ENCODE measurements around the gene RASL10A. TPM values are rescaled to one million over a fixed set of nuclear protein-coding genes. Genes with fewer than 3 reads are reported as not detected.

RASL10A gene
- total and polyA plus RNA-seq, 2 donors from 2014 or later = 0.73 to 1.2 TPM

- no peak for FAIRE-seq
- no peak overlapping the region for H3K9ac ChIP-seq (ENCODE audit: low read length in 3 of 3)
- H3K27ac ChIP-seq (ENCODE audit: low read depth in 2 of 2, low read length in 2 of 2) = no peak overlapping the region
- H3K36me3 ChIP-seq (ENCODE audit: control insufficient read depth in 2 of 3, insufficient read depth in 3 of 3, low read length in 3 of 3) = peaks cover 21 to 54% (median 43%) of the 10 kb centered on the region in 3 donors
- no peak for TF ChIP-seq CTCF (IDR thresholded peaks at IDR 0.05; ENCODE audit: borderline replicate concordance, extremely low read depth, insufficient read depth)
- no peaks in the 10 kb centered on the region for H3K9me3 ChIP-seq (ENCODE audit: control insufficient read depth in 2 of 3, insufficient read depth in 1 of 3, low read length in 3 of 3)
- H3K4me3 ChIP-seq (ENCODE audit: low read length in 3 of 3) = no peak overlapping the region
- no peak for DNase-seq
- H3K4me1 ChIP-seq (ENCODE audit: control insufficient read depth in 2 of 3, insufficient read depth in 2 of 3, low read depth in 1 of 3, low read length in 3 of 3) = peaks cover 0 to 12% (median 4%) of the 10 kb centered on the region in 3 donors
- intact Hi-C loops (cut with DNase I) = no loop called here
- H3K27me3 ChIP-seq (ENCODE audit: control insufficient read depth, insufficient read depth, low read length) = no peaks in the 10 kb centered on the region
Measured at GRCh38 chr22:29298641-29299040, 16.9 kb downstream of the RASL10A start.

GRCh38 chr22:29292379-29292778 is 23.1 kb downstream of the RASL10A start:
- TF ChIP-seq CTCF (IDR thresholded peaks at IDR 0.05; ENCODE audit: borderline replicate concordance, extremely low read depth, insufficient read depth) = no peak
- Histone ChIP-seq H3K4me1 (ENCODE audit: control insufficient read depth in 2 of 3, insufficient read depth in 2 of 3, low read depth in 1 of 3, low read length in 3 of 3) (no peaks in the 10 kb centered on the region), H3K9me3 (ENCODE audit: control insufficient read depth in 2 of 3, insufficient read depth in 1 of 3, low read length in 3 of 3) (no peaks in the 10 kb centered on the region), H3K4me3 (ENCODE audit: low read length in 3 of 3) (no peak overlapping the region), H3K27ac (ENCODE audit: low read depth in 2 of 2, low read length in 2 of 2) (no peak overlapping the region), H3K27me3 (ENCODE audit: control insufficient read depth, insufficient read depth, low read length) (no peaks in the 10 kb centered on the region), H3K36me3 (ENCODE audit: control insufficient read depth in 2 of 3, insufficient read depth in 3 of 3, low read length in 3 of 3) (peaks cover 29 to 83% (median 51%) of the 10 kb centered on the region in 3 donors), H3K9ac (ENCODE audit: low read length in 3 of 3) (no peak overlapping the region)
- FAIRE-seq (no peak), DNase-seq (no peak)
- intact Hi-C loops (cut with DNase I) = no loop called here

- Histone ChIP-seq H3K9me3 (ENCODE audit: control insufficient read depth in 2 of 3, insufficient read depth in 1 of 3, low read length in 3 of 3) (no peaks in the 10 kb centered on the region), H3K9ac (ENCODE audit: low read length in 3 of 3) (no peak overlapping the region), H3K36me3 (ENCODE audit: control insufficient read depth in 2 of 3, insufficient read depth in 3 of 3, low read length in 3 of 3) (peaks cover 21 to 80% (median 45%) of the 10 kb centered on the region in 3 donors), H3K27ac (ENCODE audit: low read depth in 2 of 2, low read length in 2 of 2) (no peak overlapping the region), H3K4me1 (ENCODE audit: control insufficient read depth in 2 of 3, insufficient read depth in 2 of 3, low read depth in 1 of 3, low read length in 3 of 3) (no peaks in the 10 kb centered on the region), H3K27me3 (ENCODE audit: control insufficient read depth, insufficient read depth, low read length) (no peaks in the 10 kb centered on the region), H3K4me3 (ENCODE audit: low read length in 3 of 3) (no peak overlapping the region)
- intact Hi-C loops (cut with DNase I) = no loop called here
- DNase-seq (no peak), FAIRE-seq (no peak)
- TF ChIP-seq CTCF (IDR thresholded peaks at IDR 0.05; ENCODE audit: borderline replicate concordance, extremely low read depth, insufficient read depth) = no peak
Measured at GRCh38 chr22:29291215-29291614, 24.3 kb downstream of the RASL10A start.

GRCh38 chr22:29290061-29290460 is 25.4 kb downstream of the RASL10A start:
- Histone ChIP-seq H3K9ac (ENCODE audit: low read length in 3 of 3) (no peak overlapping the region), H3K27me3 (ENCODE audit: control insufficient read depth, insufficient read depth, low read length) (no peaks in the 10 kb centered on the region), H3K27ac (ENCODE audit: low read depth in 2 of 2, low read length in 2 of 2) (no peak overlapping the region), H3K4me1 (ENCODE audit: control insufficient read depth in 2 of 3, insufficient read depth in 2 of 3, low read depth in 1 of 3, low read length in 3 of 3) (no peaks in the 10 kb centered on the region), H3K4me3 (ENCODE audit: low read length in 3 of 3) (no peak overlapping the region), H3K9me3 (ENCODE audit: control insufficient read depth in 2 of 3, insufficient read depth in 1 of 3, low read length in 3 of 3) (no peaks in the 10 kb centered on the region), H3K36me3 (ENCODE audit: control insufficient read depth in 2 of 3, insufficient read depth in 3 of 3, low read length in 3 of 3) (peaks cover 21 to 68% (median 40%) of the 10 kb centered on the region in 3 donors)
- intact Hi-C loops (cut with DNase I) = no loop called here
- FAIRE-seq (no peak), DNase-seq (no peak)
- TF ChIP-seq CTCF (IDR thresholded peaks at IDR 0.05; ENCODE audit: borderline replicate concordance, extremely low read depth, insufficient read depth) = no peak

Measured in kidney (tissue), 14 donors.